Aorta (tissue), 5 donors: Measurements from ENCODE around the gene EXT2. TPM values are rescaled to one million over a fixed set of nuclear protein-coding genes. Genes with fewer than 3 reads are reported as not detected.

Experiments used
- ATAC-seq: fragments of 200-7000 bp; cut with Tn5 transposase; one replicate; pipeline ENCODE4 v1.9.1; 2022; ENCODE audit warnings: moderate library complexity; ENCODE audit not compliant: low FRiP score
- DNase-seq, 2 donors: peaks; one replicate each; pipeline ENCODE4 v3.0.0-alpha.2; 2020
- H3K27ac ChIP-seq, 2 donors: one replicate each; pipeline ENCODE4 v1.5.1; 2013; ENCODE audit warnings: low read length in 2 of 2, mild to moderate bottlenecking in 2 of 2, moderate library complexity in 2 of 2, control low read depth in 1 of 2, inconsistent platforms in 1 of 2, low read depth in 1 of 2
- H3K27me3 ChIP-seq, 2 donors: one replicate each; pipeline ENCODE4 v1.6.1; 2013; ENCODE audit warnings: control low read depth in 1 of 2, low read length in 1 of 2, mild to moderate bottlenecking in 1 of 2, moderate library complexity in 1 of 2; ENCODE audit not compliant: insufficient read depth in 2 of 2, control insufficient read depth in 1 of 2
- H3K36me3 ChIP-seq, 2 donors: one replicate each; pipeline ENCODE4 v1.6.1; 2013; ENCODE audit warnings: control low read depth in 1 of 2, low read length in 1 of 2, mild to moderate bottlenecking in 1 of 2; ENCODE audit not compliant: insufficient read depth in 2 of 2, control insufficient read depth in 1 of 2
- H3K4me1 ChIP-seq, 2 donors: one replicate each; pipeline ENCODE4 v1.6.1; 2013; ENCODE audit warnings: low read length in 2 of 2, control low read depth in 1 of 2, mild to moderate bottlenecking in 1 of 2, moderate library complexity in 1 of 2; ENCODE audit not compliant: insufficient read depth in 2 of 2, control insufficient read depth in 1 of 2
- H3K4me3 ChIP-seq, 2 donors: one replicate each; pipeline ENCODE4 v1.5.1; 2013; ENCODE audit warnings: low read length in 2 of 2, control low read depth in 1 of 2, mild to moderate bottlenecking in 1 of 2
- H3K9me3 ChIP-seq: one replicate; pipeline ENCODE4 v1.6.1; 2013; ENCODE audit warnings: mild to moderate bottlenecking, low read length; ENCODE audit not compliant: control insufficient read depth
- whole genome bisulfite sequencing, 2 donors: extraction: QIAGEN DNeasy Blood & Tissue Kit; methylation state at CpG; one replicate each; pipeline ENCODE4 v1.1.7; 2013; 5-methylcytosine and 5-hydroxymethylcytosine counted together
- intact Hi-C, 2 donors: fragments of 100-400 bp; cut with DNase I; formaldehyde crosslinking; loops; one replicate each; pipeline versions ENCODE4 v1.14.2 to v1.15.0; 2022
- polyA plus RNA-seq, 2 donors: library from polyadenylated mRNA; stranded (reverse); fragments of 200-250 nt; gene quantifications; one replicate each; pipeline ENCODE4 v1.2.3, GENCODE V29; 2013
- total RNA-seq, 2 donors: library from RNA; stranded (reverse); fragmentation: NEBNext Ultra II Directional; extraction: Animal tissue kit (Norgen Biotek cat#: 25700); gene quantifications; one replicate each; pipeline ENCODE4 v1.2.1, GENCODE V29; 2021
- donor health status: healthy with polysubstance abuse.
- donor health status: Bipolar disorder and iron deficiency.
- donor health status: DM: no; HTN: no; CAD: no.
- donor health status: DM: no; HTN: no; CAD: no.
- donor health status: DM: yes; HTN: yes; CAD: no.

The EXT2 gene
- total and polyA plus RNA-seq, 4 donors: 16.0 to 69.4 (median 51.6) TPM

DNA sequence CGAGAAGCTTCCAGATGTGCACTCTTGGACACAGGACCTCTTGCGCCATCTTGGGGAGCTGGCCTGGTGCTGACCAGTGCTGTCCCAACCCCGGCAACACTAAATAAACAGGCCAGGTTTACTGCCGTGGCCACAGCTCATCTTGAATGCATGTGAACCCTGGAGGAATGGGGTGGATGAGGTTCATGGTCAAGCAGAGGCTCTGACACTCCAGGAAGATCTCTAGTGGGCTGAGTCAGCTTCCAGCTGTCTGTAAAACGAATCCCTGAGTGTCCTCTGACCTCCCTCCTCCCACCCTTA is 162.7 kb downstream of the EXT2 start:
- Histone ChIP-seq H3K27ac (no peak overlapping the region), H3K4me3 (no peak overlapping the region), H3K9me3 (no peaks in the 10 kb centered on the region), H3K36me3 (no peaks in the 10 kb centered on the region), H3K27me3 (no peaks in the 10 kb centered on the region), H3K4me1 (no peaks in the 10 kb centered on the region)
- intact Hi-C loops: no loop called here
- 83 to 84% methylated on average over 5 of the region's 5 CpGs for WGBS, 2 donors
- no peak for ATAC-seq
- no peak for DNase-seq

DNA sequence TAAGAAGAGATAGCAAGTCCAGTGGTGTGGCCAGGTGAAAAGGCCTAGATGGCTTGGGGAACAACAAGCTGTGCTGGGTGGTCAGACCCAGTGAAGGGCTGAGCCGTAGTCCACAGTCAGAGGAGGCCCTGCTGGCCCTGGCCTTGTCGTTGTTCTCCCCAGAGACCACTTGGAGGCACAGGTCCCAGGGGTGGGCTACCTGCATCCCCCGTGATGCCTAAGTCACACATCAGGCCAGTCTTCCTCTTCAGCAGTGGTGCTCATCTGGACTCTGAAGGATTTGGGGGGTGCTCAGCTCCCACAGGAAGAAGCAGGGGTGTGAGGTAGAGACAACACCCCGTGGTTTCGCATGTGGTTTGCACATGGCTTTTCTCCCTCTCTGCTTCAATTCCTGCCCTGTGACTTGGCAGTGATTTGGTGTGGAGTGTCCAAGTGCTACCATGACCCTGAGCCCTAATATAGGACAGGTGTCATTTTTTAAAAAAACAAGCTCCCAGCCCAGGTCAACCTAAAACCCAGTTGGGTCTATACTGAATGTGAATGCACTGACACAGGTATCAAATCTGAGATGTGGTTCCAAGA is 163.5 kb downstream of the EXT2 start:
- WGBS, 2 donors: 73 to 77% methylated on average over 5 of the region's 5 CpGs

DNA sequence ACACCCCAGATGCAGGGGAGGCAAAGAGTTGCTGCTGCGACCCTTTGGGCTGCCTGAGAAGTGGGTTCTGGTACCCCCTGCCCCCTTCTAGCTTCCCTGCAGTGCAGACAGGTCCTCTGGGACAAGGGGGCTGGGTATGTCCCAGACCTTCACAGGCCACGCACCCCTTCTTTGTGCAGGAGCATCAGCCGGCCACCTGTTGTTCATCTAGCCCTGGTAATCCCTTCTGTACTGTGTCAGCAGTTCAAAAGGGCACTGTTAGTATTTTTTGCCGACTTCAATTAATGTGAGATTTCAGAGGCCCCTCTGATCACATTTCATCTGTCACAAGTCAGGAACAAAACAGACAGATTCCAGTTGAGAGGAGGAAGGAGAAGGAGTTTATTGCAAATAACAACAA is 164.6 kb downstream of the EXT2 start:
- H3K27me3 ChIP-seq: no peaks in the 10 kb centered on the region
- H3K27ac ChIP-seq: no peak overlapping the region
- no peaks in the 10 kb centered on the region for H3K4me1 ChIP-seq
- no peak for ATAC-seq
- DNase-seq: no peak
- intact Hi-C loops: no loop called here
- no peak overlapping the region for H3K4me3 ChIP-seq
- H3K9me3 ChIP-seq: no peaks in the 10 kb centered on the region
- H3K36me3 ChIP-seq: no peaks in the 10 kb centered on the region
- WGBS, 2 donors: 69 to 72% methylated on average over 4 of the region's 4 CpGs

More for the DNA sequence above, 163.5 kb downstream of the EXT2 start:
- no peak overlapping the region for H3K4me3 ChIP-seq
- H3K36me3 ChIP-seq: no peaks in the 10 kb centered on the region
- no peak for ATAC-seq
- H3K27ac ChIP-seq: no peak overlapping the region
- H3K4me1 ChIP-seq: no peaks in the 10 kb centered on the region
- intact Hi-C loops: no loop called here
- H3K27me3 ChIP-seq: no peaks in the 10 kb centered on the region
- H3K9me3 ChIP-seq: no peaks in the 10 kb centered on the region
- DNase-seq: no peak

DNA sequence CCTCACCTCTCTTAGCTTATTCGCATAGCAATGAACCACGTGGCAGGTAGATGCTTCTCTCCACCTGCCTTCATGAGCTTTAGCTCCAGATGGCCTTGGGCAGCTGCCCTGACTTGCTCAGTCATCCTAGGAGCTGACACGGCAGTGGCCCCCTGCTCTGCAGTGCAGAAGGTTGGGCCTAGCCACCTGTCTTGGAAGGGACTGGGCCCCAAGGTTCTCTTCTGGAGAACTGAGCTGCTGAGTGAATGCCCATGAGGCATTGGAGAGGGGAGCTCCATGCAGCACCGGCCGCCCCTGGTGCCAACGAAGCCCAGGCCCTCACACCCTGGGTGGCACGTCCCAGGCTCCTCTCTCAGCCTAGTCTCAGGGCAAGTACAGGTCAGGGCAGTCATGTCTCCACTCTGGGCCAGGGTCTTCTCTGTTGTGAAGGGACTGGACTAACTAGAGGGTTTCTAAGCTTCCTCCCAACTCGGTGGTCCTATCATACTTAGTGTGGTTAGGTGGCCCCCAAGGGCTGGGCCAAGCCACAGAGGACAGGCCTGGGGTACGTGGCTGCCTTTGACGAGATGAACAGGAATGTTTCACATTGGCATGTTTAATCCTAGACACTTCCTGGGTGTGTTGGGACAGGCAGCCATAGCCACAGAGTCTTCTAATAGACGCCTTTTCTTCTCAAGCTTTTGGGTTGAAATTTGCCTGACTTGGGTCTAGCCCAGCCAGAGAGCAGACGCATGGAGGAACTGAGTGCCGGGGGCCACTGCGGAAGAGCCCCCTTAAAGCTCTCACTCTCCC is 166.5 kb downstream of the EXT2 start:
- ATAC-seq: no peak

DNA sequence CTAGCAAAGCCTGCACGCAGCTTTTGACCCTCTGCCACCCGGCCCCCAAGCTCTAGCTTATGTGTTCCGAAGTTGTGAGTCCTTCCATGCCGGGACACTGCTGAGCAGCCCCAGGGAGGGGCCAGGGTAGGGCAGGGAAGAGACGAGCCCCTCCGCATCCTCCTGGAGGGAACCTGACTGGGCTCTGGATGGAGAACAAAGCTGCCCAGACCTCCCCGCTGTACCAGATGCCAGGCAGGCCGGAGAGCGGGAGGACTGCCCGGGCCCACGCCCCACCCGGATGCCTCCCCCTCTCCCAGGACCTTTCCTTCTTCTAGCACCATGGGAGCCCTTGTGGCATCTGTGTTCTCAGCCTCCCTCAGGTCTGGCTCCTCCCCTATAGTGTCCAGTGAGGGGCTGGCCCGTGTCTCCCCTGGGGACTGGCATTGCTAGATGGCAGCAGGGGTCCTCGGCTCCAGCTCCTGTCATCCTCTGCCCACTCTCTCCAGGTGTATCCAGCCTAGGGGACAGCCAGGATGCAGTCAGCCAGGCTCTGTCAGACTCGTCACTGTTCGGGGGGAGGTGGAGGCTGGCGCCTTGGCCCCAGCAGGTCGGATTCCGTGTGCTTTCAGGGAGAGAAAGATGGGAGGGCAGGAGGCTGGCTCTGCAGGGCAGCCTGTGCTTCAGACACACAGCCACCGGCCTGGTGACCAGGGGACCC is 168.4 kb downstream of the EXT2 start:
- H3K4me3 ChIP-seq: no peak overlapping the region
- WGBS, 2 donors: 81 to 82% methylated on average over 20 of the region's 20 CpGs
- no peaks in the 10 kb centered on the region for H3K4me1 ChIP-seq
- intact Hi-C loops: no loop called here
- no peak overlapping the region for H3K27ac ChIP-seq
- ATAC-seq (no peak), DNase-seq (no peak)
- H3K27me3 ChIP-seq: no peaks in the 10 kb centered on the region
- H3K36me3 ChIP-seq: no peaks in the 10 kb centered on the region
- no peaks in the 10 kb centered on the region for H3K9me3 ChIP-seq

More for the DNA sequence above, 166.5 kb downstream of the EXT2 start:
- H3K27me3 ChIP-seq: no peaks in the 10 kb centered on the region
- H3K36me3 ChIP-seq: no peaks in the 10 kb centered on the region
- WGBS, 2 donors: 87% methylated on average over 14 of the region's 14 CpGs
- no peak overlapping the region for H3K27ac ChIP-seq
- no peaks in the 10 kb centered on the region for H3K4me1 ChIP-seq
- no peak for DNase-seq
- no peak overlapping the region for H3K4me3 ChIP-seq
- no peaks in the 10 kb centered on the region for H3K9me3 ChIP-seq
- intact Hi-C loops: no loop called here

DNA sequence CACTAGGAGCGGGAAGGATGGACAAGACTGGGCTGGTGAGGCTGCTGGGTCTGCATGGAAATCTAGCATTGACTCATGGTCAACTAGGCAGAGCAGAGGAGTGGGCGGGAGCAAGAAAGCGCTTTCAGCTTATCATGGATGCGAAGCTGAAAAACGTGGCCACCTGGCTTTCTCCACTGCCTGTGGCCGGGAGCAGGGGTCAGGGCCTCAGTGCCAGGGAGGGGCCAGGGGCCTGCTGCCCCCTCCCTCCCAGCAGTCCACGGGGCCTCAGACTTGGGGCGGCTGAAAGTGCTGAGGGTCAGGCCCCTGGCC is 168.9 kb downstream of the EXT2 start:
- ATAC-seq: no peak
- H3K27ac ChIP-seq: no peak overlapping the region
- intact Hi-C loops: no loop called here
- no peaks in the 10 kb centered on the region for H3K27me3 ChIP-seq
- no peak for DNase-seq
- no peaks in the 10 kb centered on the region for H3K4me1 ChIP-seq
- H3K9me3 ChIP-seq: no peaks in the 10 kb centered on the region
- 78 to 79% methylated on average over 8 of the region's 8 CpGs for WGBS, 2 donors
- H3K36me3 ChIP-seq: no peaks in the 10 kb centered on the region
- H3K4me3 ChIP-seq: no peak overlapping the region

DNA sequence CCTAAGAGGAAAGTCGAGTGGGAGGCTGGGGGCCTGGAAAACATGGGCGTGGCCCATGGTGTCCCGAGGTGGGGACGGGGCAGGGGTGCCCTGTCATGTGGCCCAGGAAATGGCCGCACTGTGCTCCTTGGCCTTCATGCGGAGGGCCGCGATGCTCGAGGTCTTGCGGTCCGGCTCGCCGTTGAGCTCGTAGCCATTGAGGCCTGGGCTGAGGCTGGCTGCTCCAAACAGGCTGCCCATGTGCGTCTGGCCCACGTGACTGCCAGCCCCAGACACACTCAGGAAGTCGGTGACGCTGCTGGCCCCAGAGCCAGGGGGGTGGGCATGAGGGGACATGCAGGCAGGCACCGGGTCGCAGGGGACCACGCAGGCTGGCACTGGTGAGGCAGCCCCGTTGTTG is 169.3 kb downstream of the EXT2 start:
- Histone ChIP-seq H3K4me1 (no peaks in the 10 kb centered on the region), H3K27ac (no peak overlapping the region), H3K9me3 (no peaks in the 10 kb centered on the region), H3K36me3 (no peaks in the 10 kb centered on the region), H3K27me3 (no peaks in the 10 kb centered on the region), H3K4me3 (no peak overlapping the region)
- 88 to 90% methylated on average over 22 of the region's 22 CpGs for WGBS, 2 donors
- DNase-seq (no peak), ATAC-seq (no peak)
- intact Hi-C loops: no loop called here

DNA sequence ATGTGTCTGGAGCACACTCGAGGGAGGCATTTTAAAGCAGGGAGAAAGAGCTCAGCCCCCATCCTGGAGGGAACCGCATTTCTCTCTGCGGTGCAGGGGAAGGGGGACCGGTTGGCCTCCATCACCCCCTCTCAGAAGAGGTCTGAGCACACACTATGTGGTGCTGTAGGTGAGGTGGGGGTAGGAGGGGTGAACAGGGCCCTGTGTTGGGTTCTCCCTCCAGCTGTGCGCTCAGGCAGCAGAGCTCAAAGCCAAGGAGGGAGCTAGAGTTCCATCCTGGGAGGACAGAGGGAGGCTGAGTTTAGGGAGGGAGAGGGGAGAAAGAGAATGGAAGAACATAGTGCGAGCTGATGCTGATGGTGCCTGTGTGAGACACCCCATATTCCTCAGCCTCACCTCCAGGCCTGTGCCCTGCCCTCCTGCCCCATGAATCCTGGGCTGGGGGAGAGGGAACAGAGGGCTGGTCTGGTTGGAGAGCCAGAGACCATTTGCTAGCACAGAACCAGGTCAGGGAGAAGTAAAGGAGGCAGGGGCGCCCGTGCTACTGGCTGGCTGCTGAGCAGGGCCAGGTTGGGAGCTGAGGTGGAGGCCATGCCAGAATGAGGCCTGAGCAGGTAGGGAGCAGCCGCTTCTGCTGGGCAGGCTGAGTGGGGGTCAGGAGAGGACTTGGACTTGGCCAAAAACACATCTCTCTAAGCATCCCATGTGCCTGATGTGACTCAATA is 170.7 kb downstream of the EXT2 start:
- WGBS, 2 donors: 79 to 80% methylated on average over 8 to 9 of the region's 9 CpGs
- no peak overlapping the region for H3K4me3 ChIP-seq
- H3K4me1 ChIP-seq: no peaks in the 10 kb centered on the region
- no peak for DNase-seq
- H3K9me3 ChIP-seq: no peaks in the 10 kb centered on the region
- H3K27me3 ChIP-seq: no peaks in the 10 kb centered on the region
- intact Hi-C loops: no loop called here
- no peaks in the 10 kb centered on the region for H3K36me3 ChIP-seq
- no peak overlapping the region for H3K27ac ChIP-seq
- ATAC-seq: no peak
